A673 (cell line): ENCODE data around the gene PCIF1. TPM values are rescaled to one million over a fixed set of nuclear protein-coding genes. Genes with fewer than 3 reads are reported as not detected.

Source experiments
- BruUV-seq: library from RNA; stranded (reverse); fragments of 400-500 nt; replicated peaks from 2 replicates; lab custom pipeline; 2021; lab: Mats Ljungman, UMichigan
- CTCF ChIA-PET: fragments of 300-600 bp; sonication (Branson Sonifier 250); formaldehyde crosslinking; loops from one replicate; lab custom pipeline; 2022; ENCODE audit warnings: antibody characterized with exemption; lab: Charles Lee
- POLR2A ChIA-PET: fragments of 300-600 bp; sonication (Branson Sonifier 250); formaldehyde crosslinking; loops from one replicate; lab custom pipeline; 2022; ENCODE audit warnings: antibody characterized with exemption; ENCODE audit not compliant: low non-redundant PET; lab: Charles Lee
- DNase-seq: peaks from one replicate; pipeline ENCODE4 v3.0.0-alpha.2; 2015; ENCODE audit warnings: low spot score
- H3K27ac ChIP-seq: fragments of 200-600 bp; sonication (generic); 2 replicates; pipeline ENCODE4 v1.5.1; 2016; ENCODE audit warnings: mixed run types, low read depth, mild to moderate bottlenecking, mixed read lengths, antibody characterized with exemption, low read length; ENCODE audit not compliant: poor library complexity, severe bottlenecking
- H3K27me3 ChIP-seq: fragments of 200-600 bp; sonication (generic); replicated peaks from 2 replicates; pipeline ENCODE4 v1.6.1; 2017; ENCODE audit warnings: mixed run types, low read depth, mild to moderate bottlenecking, mixed read lengths, antibody characterized with exemption, low read length; ENCODE audit not compliant: insufficient read depth, poor library complexity
- H3K36me3 ChIP-seq: fragments of 200-600 bp; sonication (generic); 2 replicates; pipeline ENCODE4 v1.6.1; 2016; ENCODE audit warnings: mixed run types, mild to moderate bottlenecking, mixed read lengths, antibody characterized with exemption, low read length; ENCODE audit not compliant: insufficient read depth, poor library complexity, severe bottlenecking
- H3K4me1 ChIP-seq: fragments of 200-600 bp; sonication (generic); 2 replicates; pipeline ENCODE4 v1.6.1; 2017; ENCODE audit warnings: mixed run types, mild to moderate bottlenecking, mixed read lengths, antibody characterized with exemption, low read length; ENCODE audit not compliant: insufficient read depth, poor library complexity, severe bottlenecking
- H3K4me3 ChIP-seq: fragments of 200-600 bp; sonication (generic); 2 replicates; pipeline ENCODE4 v1.5.1; 2016; ENCODE audit warnings: low read depth, mixed run types, mild to moderate bottlenecking, mixed read lengths, low read length; ENCODE audit not compliant: poor library complexity, severe bottlenecking
- H3K9me3 ChIP-seq: fragments of 200-600 bp; sonication (generic); 2 replicates; pipeline ENCODE4 v1.6.1; 2016; ENCODE audit warnings: mixed run types, low read depth, mild to moderate bottlenecking, mixed read lengths, antibody characterized with exemption, low read length; ENCODE audit not compliant: poor library complexity, severe bottlenecking
- CTCF ChIP-seq: fragments of 300-800, 200-600 bp; sonication (generic); conservative IDR thresholded peaks from 2 replicates; pipeline ENCODE4 v1.5.1; 2017; ENCODE audit warnings: low read depth, mild to moderate bottlenecking, antibody characterized with exemption, low read length, moderate library complexity, mixed read lengths
- EZH2 ChIP-seq: fragments of 200-600 bp; sonication (generic); IDR thresholded peaks from 2 replicates; pipeline ENCODE4 v1.6.1; 2017; ENCODE audit warnings: borderline replicate concordance, low read depth, mild to moderate bottlenecking, mixed read lengths, antibody characterized with exemption, low read length; ENCODE audit not compliant: poor library complexity, severe bottlenecking
- intact Hi-C: fragments of 100-400 bp; cut with micrococcal nuclease; formaldehyde crosslinking; loops from one replicate; pipeline ENCODE4 v1.10.0; 2022; ENCODE audit not compliant: unreplicated experiment
- total RNA-seq: library from RNA; stranded (reverse); gene quantifications from 2 replicates; pipeline ENCODE4 v1.2.3, GENCODE V29; 2021

Gene PCIF1
- total RNA-seq, 1 experiment from 2014 or later, result 47.5 TPM

DNA sequence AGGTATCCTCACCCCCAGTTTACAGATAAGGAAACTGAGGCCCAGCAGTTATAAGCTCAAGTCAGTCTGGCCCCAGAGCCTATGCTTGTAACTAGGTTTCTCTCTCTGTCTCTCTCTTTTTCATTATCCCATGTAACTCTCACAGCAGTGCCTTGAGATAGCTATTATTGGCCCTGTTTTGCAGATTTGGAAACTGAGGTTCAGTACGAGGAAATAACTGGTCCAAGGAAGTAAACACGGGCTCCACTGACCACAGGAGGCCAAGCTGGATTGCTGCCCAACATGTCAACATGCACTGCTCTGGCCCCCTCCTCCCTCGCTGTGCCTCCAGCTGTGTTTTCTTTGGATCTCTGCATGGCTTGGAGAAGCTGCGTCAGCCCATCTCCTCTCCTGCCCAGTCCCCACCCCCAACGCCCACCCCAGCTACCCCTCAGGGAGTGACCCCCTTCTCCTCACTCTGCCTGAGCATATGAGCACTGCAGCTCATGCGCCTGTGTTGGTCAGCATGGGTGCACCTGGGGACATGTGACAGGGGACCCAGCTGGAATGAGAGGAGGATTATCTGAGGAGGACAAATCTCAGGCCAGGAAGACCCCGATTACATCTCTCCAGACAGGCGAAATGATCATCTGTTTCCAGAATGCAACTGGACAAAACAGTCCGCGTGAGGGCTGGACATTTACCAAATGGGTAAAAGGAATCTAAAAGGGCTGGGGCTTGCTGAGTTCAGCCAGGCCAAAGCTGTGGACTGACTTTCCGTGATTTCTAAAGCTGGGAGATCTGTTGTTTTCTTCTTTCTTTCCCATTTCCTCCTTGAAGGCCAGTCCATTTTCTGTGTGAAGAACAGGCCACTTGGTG lies 14.7 kb upstream of the PCIF1 start:
- Histone ChIP-seq H3K27ac (no peak overlapping the region), H3K9me3 (no peaks in the 10 kb centered on the region), H3K4me3 (no peak overlapping the region), H3K27me3 (no peaks in the 10 kb centered on the region), H3K36me3 (no peaks in the 10 kb centered on the region), H3K4me1 (no peaks in the 10 kb centered on the region)
- no peak for DNase-seq
- no TSS peak for BruUV-seq
- TF ChIP-seq EZH2 (no peak), CTCF (no peak)
- ChIA-PET CTCF (no interaction called here), POLR2A (no interaction called here)
- intact Hi-C loops, result no loop called here

DNA sequence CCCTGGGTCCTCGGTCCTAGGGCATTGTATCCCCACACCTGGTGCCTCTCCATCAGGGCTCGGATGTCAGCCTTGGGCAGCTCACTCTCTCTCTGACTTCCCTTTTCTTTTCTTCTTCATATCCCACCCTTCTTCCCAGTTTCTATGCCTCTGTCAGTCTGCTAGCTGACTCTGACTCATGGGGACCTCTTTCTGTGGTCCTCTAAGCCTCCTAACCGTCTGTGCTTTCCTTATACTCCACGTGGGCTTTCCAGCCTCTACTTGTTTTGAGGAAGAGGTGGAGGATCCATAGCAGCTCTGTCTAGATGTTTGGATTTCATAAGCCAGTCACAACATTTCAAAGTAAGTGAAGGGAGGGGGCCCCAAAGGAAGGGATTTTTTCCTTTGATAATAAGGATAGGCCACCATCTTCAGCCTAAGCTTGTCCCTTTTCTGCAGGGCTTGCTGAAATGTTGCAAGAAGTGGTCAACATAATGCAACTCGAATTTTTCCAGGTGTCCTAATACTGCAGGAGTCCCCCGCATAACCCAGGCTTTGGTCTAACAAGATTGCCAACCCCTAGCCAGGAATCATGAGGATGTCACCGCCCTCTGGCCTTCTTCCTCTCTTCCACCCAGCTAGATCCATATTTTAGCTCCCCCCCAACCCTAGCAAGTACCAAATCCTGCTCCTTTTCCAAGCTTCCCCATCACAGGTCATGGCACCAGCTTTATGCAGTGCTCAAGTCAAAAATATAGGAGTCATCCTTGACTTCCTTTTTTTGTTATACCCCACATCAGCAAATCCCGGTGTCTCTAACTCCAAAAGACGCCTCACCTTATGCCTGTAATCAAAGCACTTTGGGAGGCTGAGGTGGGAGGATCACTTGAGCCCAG lies 13.8 kb upstream of the PCIF1 start:
- no peaks in the 10 kb centered on the region for H3K36me3 ChIP-seq
- H3K9me3 ChIP-seq, result no peaks in the 10 kb centered on the region
- no peak overlapping the region for H3K27ac ChIP-seq
- no peak for TF ChIP-seq CTCF
- TF ChIP-seq EZH2, result no peak
- intact Hi-C loops, result no loop called here
- no peak for DNase-seq
- no peaks in the 10 kb centered on the region for H3K4me1 ChIP-seq
- BruUV-seq, result no TSS peak
- ChIA-PET CTCF (no interaction called here), POLR2A (no interaction called here)
- H3K27me3 ChIP-seq, result no peaks in the 10 kb centered on the region
- no peak overlapping the region for H3K4me3 ChIP-seq

DNA sequence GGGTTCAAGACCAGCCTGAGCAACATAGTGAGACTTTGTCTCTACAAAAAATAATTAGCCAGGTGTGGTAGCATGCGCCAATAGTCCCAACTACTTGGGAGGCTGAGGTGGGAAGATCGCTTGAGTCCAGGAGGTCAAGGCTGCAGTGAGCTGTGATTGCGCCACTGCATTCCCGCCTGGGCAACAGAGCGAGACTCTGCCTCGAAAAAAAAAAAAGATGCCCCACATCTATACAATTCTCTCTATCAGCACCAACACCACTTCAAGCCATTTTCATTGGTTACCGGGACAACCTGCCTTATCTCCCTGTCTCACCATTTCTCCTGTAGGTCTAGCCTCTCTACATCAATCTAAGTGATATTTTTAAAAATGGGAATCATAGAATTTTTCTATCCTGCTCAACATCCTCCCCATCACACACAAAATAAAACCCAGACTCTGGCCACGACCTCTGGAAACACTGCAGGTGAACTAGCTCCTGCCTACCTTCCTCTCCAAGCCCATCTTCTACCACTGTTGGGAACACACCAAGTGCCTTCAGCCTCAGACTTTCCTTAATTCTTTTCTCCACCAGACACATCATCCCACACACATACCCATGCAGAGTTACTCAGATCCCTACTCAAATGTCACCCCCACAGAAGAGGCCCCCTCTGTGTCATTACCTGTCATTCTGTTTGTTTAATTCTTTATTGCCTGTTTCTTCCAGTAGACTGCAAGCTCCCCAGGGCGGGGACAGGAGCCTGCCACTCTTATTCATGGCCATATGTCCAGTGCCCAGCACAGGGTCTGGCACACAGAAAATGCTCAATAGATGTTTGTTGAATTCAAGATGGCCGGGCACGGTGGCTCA lies 12.9 kb upstream of the PCIF1 start:
- Histone ChIP-seq H3K27me3 (no peaks in the 10 kb centered on the region), H3K36me3 (no peaks in the 10 kb centered on the region), H3K27ac (no peak overlapping the region), H3K9me3 (no peaks in the 10 kb centered on the region), H3K4me1 (no peaks in the 10 kb centered on the region), H3K4me3 (no peak overlapping the region)
- no TSS peak for BruUV-seq
- POLR2A ChIA-PET, result interaction anchor here (0.6 kb wide), 1 partner anchor 12 kb away, joined by 7 read pairs; no protein-coding TSS in a partner anchor
- CTCF ChIA-PET, result no interaction called here
- intact Hi-C loops, result no loop called here
- no peak for TF ChIP-seq CTCF
- no peak for TF ChIP-seq EZH2
- DNase-seq, result no peak
